Left lung (tissue), 10 donors: ENCODE data around the gene SELENOM. TPM values are rescaled to one million over a fixed set of nuclear protein-coding genes. Genes with fewer than 3 reads are reported as not detected.
"Not testable (repeated sequence)": the region's sequence is repeated elsewhere in the genome, so short reads cannot be mapped to it uniquely, and the experiment has no call there.

Experiments used
- ATAC-seq: fragments of 200-7000 bp; cut with Tn5 transposase; one replicate; pipeline ENCODE4 v1.9.1; 2020; ENCODE audit warnings: moderate library complexity
- DNase-seq, 4 donors: peaks; one replicate each; pipeline ENCODE4 v3.0.0-alpha.2; 2013 to 2020
- H3K27ac ChIP-seq, 2 donors: fragments of 200-600 bp; sonication (generic) in 1 of 2; one replicate each; pipeline versions ENCODE4 v1.5.0 to v1.8.0; 2020 to 2021
- H3K27me3 ChIP-seq, 2 donors: fragments of 200-600 bp; sonication (generic) in 1 of 2; one replicate each; pipeline versions ENCODE4 v1.5.0 to v1.8.0; 2020 to 2021
- H3K36me3 ChIP-seq, 2 donors: fragments of 200-600 bp; sonication (generic) in 1 of 2; one replicate each; pipeline versions ENCODE4 v1.5.0 to v1.8.0; 2020 to 2021
- H3K4me1 ChIP-seq, 2 donors: fragments of 200-600 bp; one replicate each; pipeline ENCODE4 v1.8.0; 2021
- H3K4me3 ChIP-seq, 2 donors: fragments of 200-600 bp; sonication (generic) in 1 of 2; one replicate each; pipeline versions ENCODE4 v1.5.0 to v1.8.0; 2020 to 2021; ENCODE audit warnings: mild to moderate bottlenecking in 1 of 2
- H3K9me3 ChIP-seq, 2 donors: fragments of 200-600 bp; sonication (generic) in 1 of 2; one replicate each; pipeline versions ENCODE4 v1.5.0 to v1.8.0; 2020 to 2021
- CTCF ChIP-seq, 2 donors: fragments of 200-600 bp; sonication (generic) in 1 of 2; IDR thresholded peaks; one replicate each; pipeline versions ENCODE4 v1.5.0 to v1.8.0; 2021; ENCODE audit warnings: antibody characterized with exemption in 2 of 2
- intact Hi-C, 2 donors: fragments of 100-400 bp; cut with DNase I; formaldehyde crosslinking; loops; one replicate each; pipeline versions ENCODE4 v1.11.2 to v1.14.2; 2022
- polyA plus RNA-seq, 6 donors: library from polyadenylated mRNA; unstranded; fragments of 120-200 nt; gene quantifications; one replicate each; pipeline ENCODE4 v1.2.1, GENCODE V29; 2013; ENCODE audit not compliant: insufficient read length in 6 of 6
- total RNA-seq, 2 donors: library from RNA; stranded (reverse); fragmentation: NEBNext Ultra II Directional; extraction: Animal tissue kit (Norgen Biotek cat#: 25700); gene quantifications; one replicate each; pipeline ENCODE4 v1.2.1, GENCODE V29; 2021
- donor health status: DM: no; HTN: yes; CAD: no.
- donor health status: DM: no; HTN: no; CAD: no.

Gene SELENOM
- total and polyA plus RNA-seq, 8 donors: 7.8 to 115 (median 13.7) TPM

- no peak for TF ChIP-seq CTCF (IDR thresholded peaks at IDR 0.05)
- intact Hi-C loops: loop anchor here (10.0 kb wide), 2 partner anchors 137 to 317 kb away; no protein-coding TSS in a partner anchor
- H3K27ac ChIP-seq: peak overlapping the region; percentile 90 to 95
- H3K36me3 ChIP-seq: no peaks in the 10 kb centered on the region
- DNase-seq: no peak
- peaks cover 18 to 62% of the 10 kb centered on the region in 2 donors for H3K4me1 ChIP-seq
- H3K9me3 ChIP-seq: no peaks in the 10 kb centered on the region
- H3K4me3 ChIP-seq: peak overlapping the region; percentile 66 to 77
- no peaks in the 10 kb centered on the region for H3K27me3 ChIP-seq
- ATAC-seq: no peak
These were observed 25.3 kb downstream of the SELENOM start for GRCh38 chr22:31081963-31082605.

GRCh38 chr22:31080848-31081649 is 26.3 kb downstream of the SELENOM start, which contains the start of gene SMTN:
SMTN (plus strand) TSS chr22:31081318; CDS start chr22:31083259, 1,941 bp downstream.
- H3K36me3 ChIP-seq: no peaks in the 10 kb centered on the region
- ATAC-seq (peak; percentile 84), DNase-seq (peak; percentile 93 to 97 (median 96))
- peak within 1 kb of the TSS; percentile 66 to 77 for H3K4me3 ChIP-seq
- no peaks in the 10 kb centered on the region for H3K9me3 ChIP-seq
- no peak for TF ChIP-seq CTCF (IDR thresholded peaks at IDR 0.05)
- peak within 1 kb of the TSS; percentile 90 to 95 for H3K27ac ChIP-seq
- no peaks in the 10 kb centered on the region for H3K27me3 ChIP-seq
- H3K4me1 ChIP-seq: peaks cover 18 to 56% of the 10 kb centered on the region in 2 donors
- intact Hi-C loops: loop anchor here (10.0 kb wide), 2 partner anchors 136 to 316 kb away; no protein-coding TSS in a partner anchor

GRCh38 chr22:31080164-31080847 is 27.1 kb downstream of the SELENOM start:
- H3K4me1 ChIP-seq: peaks cover 18 to 49% of the 10 kb centered on the region in 2 donors
- intact Hi-C loops: loop anchor here (10.0 kb wide), 2 partner anchors 136 to 316 kb away; no protein-coding TSS in a partner anchor

GRCh38 chr22:31079095-31079642 is 28.2 kb downstream of the SELENOM start:
- no peaks in the 10 kb centered on the region for H3K27me3 ChIP-seq
- H3K9me3 ChIP-seq: no peaks in the 10 kb centered on the region
- no peak for TF ChIP-seq CTCF (IDR thresholded peaks at IDR 0.05)
- no peaks in the 10 kb centered on the region for H3K36me3 ChIP-seq
- no peak overlapping the region for H3K4me3 ChIP-seq
- DNase-seq (no peak), ATAC-seq (no peak)
- no peak overlapping the region for H3K27ac ChIP-seq
- peaks cover 17 to 44% of the 10 kb centered on the region in 2 donors for H3K4me1 ChIP-seq
- intact Hi-C loops: no loop called here

More at GRCh38 chr22:31080164-31080847, 27.1 kb downstream of the SELENOM start:
- H3K36me3 ChIP-seq: no peaks in the 10 kb centered on the region
- H3K27me3 ChIP-seq: no peaks in the 10 kb centered on the region
- ATAC-seq (no peak), DNase-seq (no peak)
- H3K9me3 ChIP-seq: no peaks in the 10 kb centered on the region
- TF ChIP-seq CTCF (IDR thresholded peaks at IDR 0.05): no peak
- peak overlapping the region; percentile 90 to 95 for H3K27ac ChIP-seq
- H3K4me3 ChIP-seq: peak overlapping the region; percentile 66 to 77

GRCh38 chr22:31078389-31078788 is 29.0 kb downstream of the SELENOM start:
- H3K36me3 ChIP-seq, ATAC-seq, H3K27me3 ChIP-seq, H3K9me3 ChIP-seq, intact Hi-C loops, H3K27ac ChIP-seq, DNase-seq, H3K4me3 ChIP-seq: not testable (repeated sequence)
- H3K4me1 ChIP-seq: peaks cover 9 to 36% of the 10 kb centered on the region in 2 donors
